CD8-positive, alpha-beta memory T cell (primary cell): ENCODE data around the gene CYP4F8. TPM values are rescaled to one million over a fixed set of nuclear protein-coding genes. Genes with fewer than 3 reads are reported as not detected.

Source experiments
- CTCF ChIA-PET: fragments of 350-600 bp; sonication (Branson Sonifier 250); formaldehyde crosslinking; loops from one replicate; lab custom pipeline; 2021; ENCODE audit warnings: antibody characterized with exemption; lab: Charles Lee
- POLR2A ChIA-PET: fragments of 350-600 bp; sonication (Branson Sonifier 250); formaldehyde crosslinking; loops from one replicate; lab custom pipeline; 2021; ENCODE audit warnings: antibody characterized with exemption; lab: Charles Lee
- DNase-seq, 5 donors: peaks; one replicate each; pipeline versions ENCODE4 v3.0.0 to v3.0.0-alpha.2; 2020 to 2022; ENCODE audit warnings: mixed read lengths in 1 of 5
- H3K27ac ChIP-seq: one replicate; pipeline ENCODE4 v1.7.0; 2013; ENCODE audit warnings: low read depth, mild to moderate bottlenecking, low read length, moderate library complexity
- H3K27me3 ChIP-seq: 2 replicates; pipeline ENCODE4 v1.7.0; 2013; ENCODE audit warnings: low read length, mild to moderate bottlenecking; ENCODE audit not compliant: insufficient read depth, poor library complexity, severe bottlenecking
- H3K36me3 ChIP-seq: 2 replicates; pipeline ENCODE4 v1.7.0; 2013; ENCODE audit warnings: mild to moderate bottlenecking, low read length, moderate library complexity; ENCODE audit not compliant: insufficient read depth
- H3K4me1 ChIP-seq: 2 replicates; pipeline ENCODE4 v1.7.0; 2013; ENCODE audit warnings: mild to moderate bottlenecking, low read length, moderate library complexity; ENCODE audit not compliant: insufficient read depth
- H3K4me3 ChIP-seq: 2 replicates; pipeline ENCODE4 v1.7.0; 2013; ENCODE audit warnings: mild to moderate bottlenecking, low read length
- H3K9me3 ChIP-seq: 2 replicates; pipeline ENCODE4 v1.7.0; 2013; ENCODE audit warnings: mild to moderate bottlenecking, low read length
- H3K27ac Mint-ChIP-seq, 8 donors: one replicate each; pipeline ENCODE4 v1.8.0; 2020 to 2021; ENCODE audit warnings: mixed read lengths in 8 of 8, mild to moderate bottlenecking in 6 of 8, inconsistent platforms in 3 of 8, moderate library complexity in 3 of 8
- H3K27me3 Mint-ChIP-seq, 2 donors: one replicate each; pipeline ENCODE4 v1.8.0; 2020 to 2021; ENCODE audit warnings: mixed read lengths in 2 of 2, mild to moderate bottlenecking in 1 of 2, moderate library complexity in 1 of 2
- H3K36me3 Mint-ChIP-seq, 3 donors: one replicate each; pipeline ENCODE4 v1.8.0; 2020 to 2021; ENCODE audit warnings: mixed read lengths in 3 of 3, inconsistent platforms in 1 of 3, mild to moderate bottlenecking in 1 of 3
- H3K4me1 Mint-ChIP-seq, 3 donors: one replicate each; pipeline ENCODE4 v1.8.0; 2020 to 2021; ENCODE audit warnings: mixed read lengths in 3 of 3, inconsistent platforms in 1 of 3, mild to moderate bottlenecking in 1 of 3
- H3K4me3 Mint-ChIP-seq, 7 donors: one replicate each; pipeline ENCODE4 v1.8.0; 2020 to 2021; ENCODE audit warnings: mixed read lengths in 7 of 7, mild to moderate bottlenecking in 6 of 7, moderate library complexity in 4 of 7, inconsistent platforms in 2 of 7
- H3K9me3 Mint-ChIP-seq, 5 donors: one replicate each; pipeline ENCODE4 v1.8.0; 2020 to 2022; ENCODE audit warnings: mixed read lengths in 5 of 5, mild to moderate bottlenecking in 3 of 5, moderate library complexity in 2 of 5, inconsistent platforms in 1 of 5
- polyA plus RNA-seq: library from polyadenylated mRNA; unstranded; fragments of 300-500 nt; fragmentation: Illumina TruSeq; gene quantifications from one replicate; pipeline ENCODE4 v1.2.3, GENCODE V29; 2021
- total RNA-seq, 2 experiments: library from RNA; stranded (reverse); gene quantifications; one replicate each; pipeline ENCODE4 v1.2.3, GENCODE V29; 2021

CYP4F8 gene
- total and polyA plus RNA-seq, 3 experiments from 2014 or later = not detected

DNA sequence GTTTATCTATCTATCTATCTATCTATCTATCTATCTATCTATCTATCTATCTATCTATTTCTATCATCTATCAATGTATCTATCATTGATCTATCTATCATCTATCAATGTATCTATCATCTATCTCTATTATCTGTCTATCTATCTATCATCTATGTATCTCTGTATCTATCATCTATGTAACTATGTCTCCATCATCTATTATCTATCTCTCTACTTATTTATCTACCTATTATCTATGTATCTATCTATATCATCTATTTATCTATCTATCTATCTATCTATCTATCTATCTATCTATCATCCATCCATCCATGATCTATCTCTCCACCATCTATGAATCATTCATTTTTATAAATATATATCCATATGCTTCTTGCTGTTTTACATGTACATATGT lies 41.4 kb downstream of the CYP4F8 start:
- Mint-ChIP-seq H3K4me1 (no peaks in the 10 kb centered on the region), H3K36me3 (peaks cover 0 to 3% (median 0%) of the 10 kb centered on the region in 3 donors), H3K4me3 (no peak overlapping the region), H3K27me3 (peaks cover 7 to 58% of the 10 kb centered on the region in 2 donors), H3K27ac (no peak overlapping the region), H3K9me3 (no peaks in the 10 kb centered on the region)
- Histone ChIP-seq H3K4me3 (no peak overlapping the region), H3K9me3 (no peaks in the 10 kb centered on the region), H3K27ac (no peak overlapping the region), H3K27me3 (no peaks in the 10 kb centered on the region), H3K4me1 (no peaks in the 10 kb centered on the region), H3K36me3 (no peaks in the 10 kb centered on the region)
- ChIA-PET POLR2A (no interaction called here), CTCF (no interaction called here)
- no peak for DNase-seq

DNA sequence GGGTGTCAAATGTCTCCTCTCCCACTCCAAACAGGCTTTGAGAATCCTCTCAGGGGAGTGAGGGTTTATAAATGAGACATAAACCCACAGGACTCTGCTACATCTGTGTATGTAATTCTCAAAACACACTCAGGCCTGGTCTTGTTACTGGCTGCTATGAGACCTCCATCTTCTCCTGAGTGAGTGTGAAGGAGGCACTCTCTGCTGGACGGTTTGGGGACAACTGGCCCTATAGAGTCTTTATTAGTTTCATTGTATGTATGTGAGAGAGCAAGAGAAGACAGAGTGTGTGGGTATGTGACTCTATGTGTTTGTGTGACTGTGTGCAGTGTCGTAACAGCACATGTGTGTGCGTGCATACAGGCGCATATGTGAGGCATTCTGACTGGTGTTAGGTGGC lies 48.2 kb downstream of the CYP4F8 start:
- H3K4me3 Mint-ChIP-seq = no peak overlapping the region
- Histone ChIP-seq H3K36me3 (no peaks in the 10 kb centered on the region), H3K9me3 (no peaks in the 10 kb centered on the region), H3K27ac (no peak overlapping the region), H3K4me1 (no peaks in the 10 kb centered on the region), H3K4me3 (no peak overlapping the region), H3K27me3 (peaks cover 4% of the 10 kb centered on the region)
- H3K9me3 Mint-ChIP-seq = peaks cover 0 to 3% (median 0%) of the 10 kb centered on the region in 5 donors
- peaks cover 0 to 4% (median 0%) of the 10 kb centered on the region in 3 donors for H3K36me3 Mint-ChIP-seq
- no peaks in the 10 kb centered on the region for H3K4me1 Mint-ChIP-seq
- H3K27ac Mint-ChIP-seq = no peak overlapping the region
- ChIA-PET CTCF (no interaction called here), POLR2A (no interaction called here)
- peaks cover 11 to 49% of the 10 kb centered on the region in 2 donors for H3K27me3 Mint-ChIP-seq
- no peak for DNase-seq

DNA sequence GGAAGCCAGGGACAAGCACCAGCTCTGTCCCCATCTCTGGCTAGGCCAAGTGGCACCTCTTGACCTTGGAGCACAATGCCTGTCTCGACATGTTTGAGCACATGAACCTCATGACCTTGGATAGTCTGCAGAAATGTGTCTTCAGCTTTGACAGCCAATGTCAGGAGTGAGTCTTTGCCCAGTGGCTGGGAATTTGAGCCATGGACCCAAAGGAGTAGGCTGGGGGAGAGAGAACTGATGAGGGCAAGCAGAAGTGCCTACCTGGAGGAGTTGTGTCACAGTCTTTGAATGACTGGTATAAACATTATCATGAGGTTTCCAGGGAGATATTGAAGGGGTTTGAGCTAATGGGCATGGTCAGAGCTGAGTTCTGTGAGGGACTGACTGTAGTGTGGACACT lies 51.2 kb downstream of the CYP4F8 start:
- peaks cover 0 to 4% (median 0%) of the 10 kb centered on the region in 3 donors for H3K36me3 Mint-ChIP-seq
- no peaks in the 10 kb centered on the region for H3K4me1 Mint-ChIP-seq
- peaks cover 0 to 3% (median 0%) of the 10 kb centered on the region in 5 donors for H3K9me3 Mint-ChIP-seq
- Histone ChIP-seq H3K4me3 (no peak overlapping the region), H3K36me3 (no peaks in the 10 kb centered on the region), H3K4me1 (no peaks in the 10 kb centered on the region), H3K27ac (no peak overlapping the region), H3K9me3 (no peaks in the 10 kb centered on the region), H3K27me3 (peaks cover 4% of the 10 kb centered on the region)
- DNase-seq = no peak
- H3K27ac Mint-ChIP-seq = no peak overlapping the region
- peaks cover 9 to 41% of the 10 kb centered on the region in 2 donors for H3K27me3 Mint-ChIP-seq
- POLR2A ChIA-PET = no interaction called here
- CTCF ChIA-PET = no interaction called here
- H3K4me3 Mint-ChIP-seq = no peak overlapping the region

DNA sequence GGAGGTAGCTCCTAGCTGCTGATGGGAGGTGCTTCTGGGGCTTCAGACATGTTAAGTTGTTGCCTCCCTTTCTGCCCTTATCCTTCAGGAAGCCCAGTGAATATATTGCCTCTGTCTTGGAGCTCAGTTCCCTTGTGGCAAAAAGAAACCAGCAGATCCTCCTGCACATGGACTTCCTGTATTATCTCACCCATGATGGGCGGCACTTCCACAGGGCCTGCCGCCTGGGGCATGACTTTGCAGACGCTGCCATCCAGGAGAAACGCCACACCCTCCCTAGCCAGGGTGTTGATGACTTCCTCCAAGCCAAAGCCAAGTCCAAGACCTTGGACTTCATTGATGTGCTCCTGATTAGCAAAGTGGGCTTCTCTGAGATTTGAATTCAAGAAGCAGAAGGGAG lies 51.9 kb downstream of the CYP4F8 start:
- no peak overlapping the region for H3K4me3 ChIP-seq
- no peak for DNase-seq
- H3K9me3 ChIP-seq = no peaks in the 10 kb centered on the region
- POLR2A ChIA-PET = no interaction called here
- Mint-ChIP-seq H3K36me3 (no peaks in the 10 kb centered on the region), H3K4me1 (peaks cover 0 to 6% (median 0%) of the 10 kb centered on the region in 3 donors), H3K4me3 (no peak overlapping the region), H3K27me3 (peaks cover 9 to 35% of the 10 kb centered on the region in 2 donors), H3K9me3 (peaks cover 0 to 3% (median 0%) of the 10 kb centered on the region in 5 donors), H3K27ac (no peak overlapping the region)
- CTCF ChIA-PET = no interaction called here
- peaks cover 2% of the 10 kb centered on the region for H3K4me1 ChIP-seq
- no peak overlapping the region for H3K27ac ChIP-seq
- H3K27me3 ChIP-seq = peaks cover 4% of the 10 kb centered on the region
- H3K36me3 ChIP-seq = no peaks in the 10 kb centered on the region

DNA sequence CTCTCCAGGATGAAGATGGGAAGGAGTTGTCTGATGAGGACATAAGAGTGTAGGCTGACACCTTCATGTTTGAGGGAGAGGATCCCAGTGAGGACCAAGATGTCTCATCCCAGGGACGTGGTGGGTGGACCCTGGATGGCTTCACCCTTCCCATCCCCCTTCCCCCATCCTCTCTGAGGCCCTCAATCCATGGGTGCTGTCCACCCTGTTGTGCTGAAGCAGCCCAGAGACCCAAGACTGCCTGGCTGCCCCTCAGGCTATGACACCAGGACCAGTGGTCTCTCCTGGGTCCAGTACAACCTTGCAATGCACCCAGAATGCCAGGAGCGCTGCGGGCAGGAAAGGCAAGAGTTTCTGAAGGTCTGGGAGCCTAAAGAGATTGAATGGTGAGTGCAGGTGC lies 54.4 kb downstream of the CYP4F8 start:
- Histone ChIP-seq H3K4me3 (no peak overlapping the region), H3K36me3 (no peaks in the 10 kb centered on the region), H3K27ac (no peak overlapping the region), H3K27me3 (no peaks in the 10 kb centered on the region), H3K9me3 (no peaks in the 10 kb centered on the region), H3K4me1 (peaks cover 12% of the 10 kb centered on the region)
- Mint-ChIP-seq H3K9me3 (no peaks in the 10 kb centered on the region), H3K27ac (no peak overlapping the region), H3K27me3 (peaks cover 5 to 12% of the 10 kb centered on the region in 2 donors), H3K4me1 (peaks cover 15 to 26% (median 16%) of the 10 kb centered on the region in 3 donors), H3K36me3 (no peaks in the 10 kb centered on the region), H3K4me3 (no peak overlapping the region)
- DNase-seq = no peak
- CTCF ChIA-PET = no interaction called here
- POLR2A ChIA-PET = no interaction called here

DNA sequence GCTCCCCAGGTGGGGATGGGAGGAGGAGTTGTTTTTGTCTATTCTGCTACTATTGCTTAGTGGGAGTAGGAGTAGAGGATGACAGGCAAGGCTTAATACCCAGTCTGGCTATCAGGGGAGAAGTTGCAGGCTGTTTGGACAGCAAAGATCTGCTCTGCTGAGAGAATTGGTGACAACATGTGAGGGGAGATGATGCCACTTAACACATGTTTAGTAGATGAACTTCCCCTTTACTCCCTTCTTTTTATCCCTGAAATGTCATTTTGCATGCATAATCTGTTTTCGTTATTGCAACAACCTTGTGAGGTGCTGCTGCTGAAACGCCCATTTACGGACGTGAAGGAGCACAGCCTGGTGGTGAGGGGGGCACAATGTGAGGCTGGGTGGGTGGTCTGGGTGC lies 54.9 kb downstream of the CYP4F8 start:
- Histone ChIP-seq H3K4me1 (peaks cover 12% of the 10 kb centered on the region), H3K27me3 (no peaks in the 10 kb centered on the region), H3K4me3 (no peak overlapping the region), H3K27ac (no peak overlapping the region), H3K9me3 (no peaks in the 10 kb centered on the region), H3K36me3 (no peaks in the 10 kb centered on the region)
- no peak for DNase-seq
- POLR2A ChIA-PET = no interaction called here
- H3K27me3 Mint-ChIP-seq = peaks cover 1 to 9% of the 10 kb centered on the region in 2 donors
- H3K27ac Mint-ChIP-seq = no peak overlapping the region
- H3K4me3 Mint-ChIP-seq = no peak overlapping the region
- peaks cover 17 to 30% (median 19%) of the 10 kb centered on the region in 3 donors for H3K4me1 Mint-ChIP-seq
- H3K36me3 Mint-ChIP-seq = no peaks in the 10 kb centered on the region
- H3K9me3 Mint-ChIP-seq = no peaks in the 10 kb centered on the region
- CTCF ChIA-PET = no interaction called here

DNA sequence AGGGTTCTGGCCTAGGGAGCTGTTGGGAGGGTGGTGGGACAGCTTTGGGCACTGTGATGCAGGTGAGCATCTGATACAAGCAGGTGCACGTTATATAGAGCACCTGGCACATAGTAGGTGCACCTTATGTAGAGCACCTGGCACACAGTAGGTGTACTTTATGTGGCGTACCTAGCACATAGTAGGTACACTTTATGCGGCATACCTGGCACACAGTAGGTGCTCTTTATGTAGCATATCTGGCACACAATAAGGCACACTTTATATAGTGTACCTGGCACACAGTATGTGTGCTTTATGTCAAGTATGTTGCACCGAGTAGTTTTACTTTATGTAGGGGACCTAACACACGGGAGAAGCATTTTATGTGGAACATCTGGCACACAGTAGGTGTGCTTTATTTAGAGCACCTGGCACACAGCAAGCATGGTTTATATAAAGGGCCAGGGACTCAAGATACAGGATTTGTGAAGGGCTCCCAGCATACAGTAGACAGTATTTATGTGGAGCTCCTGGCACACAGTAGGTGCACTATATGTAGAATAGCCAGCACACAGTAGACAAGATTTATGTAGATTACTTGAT lies 56.3 kb downstream of the CYP4F8 start:
- no peak overlapping the region for H3K4me3 ChIP-seq
- Mint-ChIP-seq H3K4me3 (no peak overlapping the region), H3K27ac (peak overlapping the region in 1 of 8 donors; percentile 27), H3K27me3 (no peaks in the 10 kb centered on the region), H3K4me1 (peaks cover 19 to 37% (median 20%) of the 10 kb centered on the region in 3 donors), H3K9me3 (no peaks in the 10 kb centered on the region), H3K36me3 (peaks cover 0 to 1% (median 0%) of the 10 kb centered on the region in 3 donors)
- no peak for DNase-seq
- POLR2A ChIA-PET = no interaction called here
- no peaks in the 10 kb centered on the region for H3K27me3 ChIP-seq
- CTCF ChIA-PET = no interaction called here
- H3K27ac ChIP-seq = no peak overlapping the region
- no peaks in the 10 kb centered on the region for H3K9me3 ChIP-seq
- peaks cover 12% of the 10 kb centered on the region for H3K4me1 ChIP-seq
- no peaks in the 10 kb centered on the region for H3K36me3 ChIP-seq

DNA sequence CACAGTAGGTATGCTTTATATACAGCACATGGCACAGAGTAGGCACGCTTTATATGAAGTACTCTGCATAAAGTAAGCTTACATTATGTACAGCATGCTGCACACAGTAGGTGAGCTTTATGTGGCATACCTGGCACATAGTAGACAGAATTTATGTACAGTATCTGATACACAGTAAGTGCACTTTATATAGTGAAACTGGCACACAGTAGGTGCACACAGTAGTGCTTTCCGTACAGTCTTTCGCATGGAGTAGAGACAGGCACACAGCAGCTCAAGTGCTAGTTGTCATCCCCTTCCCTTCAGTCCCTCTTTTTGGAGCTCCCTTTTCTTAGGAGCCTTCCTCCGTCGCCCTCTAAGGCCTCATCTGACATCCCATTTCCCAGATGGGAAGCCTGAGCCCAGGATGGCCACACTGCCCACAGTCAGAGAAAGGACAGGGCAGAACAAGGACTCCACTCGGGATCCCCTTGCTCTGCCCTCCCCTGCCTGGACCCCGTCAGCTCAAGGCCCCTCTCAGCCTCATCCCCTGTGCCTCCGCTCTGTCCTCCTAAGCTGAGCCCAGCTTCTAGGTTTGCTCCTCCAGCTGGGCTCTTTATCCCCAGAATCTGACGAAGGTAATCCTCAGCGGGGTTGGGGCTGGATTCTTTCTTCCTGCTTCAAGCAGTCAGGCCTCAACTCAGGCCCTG lies 57.0 kb downstream of the CYP4F8 start:
- Mint-ChIP-seq H3K4me3 (peak overlapping the region in 1 of 7 donors; percentile 53), H3K36me3 (peaks cover 0 to 1% (median 0%) of the 10 kb centered on the region in 3 donors), H3K4me1 (peaks cover 19 to 37% (median 20%) of the 10 kb centered on the region in 3 donors), H3K27me3 (no peaks in the 10 kb centered on the region), H3K9me3 (no peaks in the 10 kb centered on the region), H3K27ac (peak overlapping the region in 7 of 8 donors; percentile 27 to 92 (median 61))
- no peak for DNase-seq
- H3K4me1 ChIP-seq = peaks cover 12% of the 10 kb centered on the region
- H3K36me3 ChIP-seq = no peaks in the 10 kb centered on the region
- H3K27me3 ChIP-seq = no peaks in the 10 kb centered on the region
- ChIA-PET POLR2A (interaction anchor here (1.3 kb wide), 1 partner anchor 165 kb away, joined by 9 read pairs; no protein-coding TSS in a partner anchor), CTCF (no interaction called here)
- H3K9me3 ChIP-seq = no peaks in the 10 kb centered on the region
- no peak overlapping the region for H3K27ac ChIP-seq
- no peak overlapping the region for H3K4me3 ChIP-seq
